ENCODE measurements around the gene ALDH8A1. TPM values are rescaled to one million over a fixed set of nuclear protein-coding genes. Genes with fewer than 3 reads are reported as not detected.
A peak's percentile ranks its signal among the peaks of the same experiment; 100 is the strongest.
"Not testable (repeated sequence)": the region's sequence is repeated elsewhere in the genome, so short reads cannot be mapped to it uniquely, and the experiment has no call there.

ALDH8A1 gene
- total RNA-seq, 1 donor from 2014 or later: 0.30 TPM

- H3K4me3 Mint-ChIP-seq (ENCODE audit: unreplicated experiment): no peak overlapping the region
- no peak for TF ChIP-seq CTCF (IDR thresholded peaks at IDR 0.05)
- no peak for DNase-seq (ENCODE audit: extremely low spot score, unreplicated experiment)
- H3K9me3 Mint-ChIP-seq (ENCODE audit: unreplicated experiment): no peaks in the 10 kb centered on the region
- peaks cover 2% of the 10 kb centered on the region for H3K4me1 Mint-ChIP-seq (ENCODE audit: unreplicated experiment)
- no peaks in the 10 kb centered on the region for H3K27me3 Mint-ChIP-seq (ENCODE audit: unreplicated experiment)
- H3K27ac Mint-ChIP-seq (ENCODE audit: unreplicated experiment): no peak overlapping the region
- no peaks in the 10 kb centered on the region for H3K36me3 Mint-ChIP-seq (ENCODE audit: unreplicated experiment)
Measured at GRCh38 chr6:134918418-134918961, 31.4 kb downstream of the ALDH8A1 start.

- H3K4me1 Mint-ChIP-seq (ENCODE audit: unreplicated experiment): peaks cover 31% of the 10 kb centered on the region
- no peak overlapping the region for H3K4me3 Mint-ChIP-seq (ENCODE audit: unreplicated experiment)
- H3K27ac Mint-ChIP-seq (ENCODE audit: unreplicated experiment): no peak overlapping the region
Measured at GRCh38 chr6:134911547-134911946, 38.4 kb downstream of the ALDH8A1 start.

GRCh38 chr6:134910593-134910935 lies 39.3 kb downstream of the ALDH8A1 start:
- H3K4me3 Mint-ChIP-seq (ENCODE audit: unreplicated experiment): no peak overlapping the region
- no peak for TF ChIP-seq CTCF (IDR thresholded peaks at IDR 0.05)
- H3K4me1 Mint-ChIP-seq (ENCODE audit: unreplicated experiment): peaks cover 31% of the 10 kb centered on the region
- no peak for DNase-seq (ENCODE audit: extremely low spot score, unreplicated experiment)
- H3K36me3 Mint-ChIP-seq (ENCODE audit: unreplicated experiment): no peaks in the 10 kb centered on the region
- no peak overlapping the region for H3K27ac Mint-ChIP-seq (ENCODE audit: unreplicated experiment)
- no peaks in the 10 kb centered on the region for H3K9me3 Mint-ChIP-seq (ENCODE audit: unreplicated experiment)
- no peaks in the 10 kb centered on the region for H3K27me3 Mint-ChIP-seq (ENCODE audit: unreplicated experiment)

More at GRCh38 chr6:134911547-134911946, 38.4 kb downstream of the ALDH8A1 start:
- Mint-ChIP-seq H3K27me3 (ENCODE audit: unreplicated experiment) (no peaks in the 10 kb centered on the region), H3K36me3 (ENCODE audit: unreplicated experiment) (no peaks in the 10 kb centered on the region), H3K9me3 (ENCODE audit: unreplicated experiment) (no peaks in the 10 kb centered on the region)
- TF ChIP-seq CTCF (IDR thresholded peaks at IDR 0.05): no peak
- DNase-seq (ENCODE audit: extremely low spot score, unreplicated experiment): no peak

GRCh38 chr6:134909701-134910592 lies 40.0 kb downstream of the ALDH8A1 start:
- H3K4me3 Mint-ChIP-seq (ENCODE audit: unreplicated experiment): no peak overlapping the region
- H3K4me1 Mint-ChIP-seq (ENCODE audit: unreplicated experiment): peaks cover 31% of the 10 kb centered on the region
- no peaks in the 10 kb centered on the region for H3K27me3 Mint-ChIP-seq (ENCODE audit: unreplicated experiment)
- H3K36me3 Mint-ChIP-seq (ENCODE audit: unreplicated experiment): no peaks in the 10 kb centered on the region
- no peak overlapping the region for H3K27ac Mint-ChIP-seq (ENCODE audit: unreplicated experiment)
- no peak for TF ChIP-seq CTCF (IDR thresholded peaks at IDR 0.05)
- no peak for DNase-seq (ENCODE audit: extremely low spot score, unreplicated experiment)
- no peaks in the 10 kb centered on the region for H3K9me3 Mint-ChIP-seq (ENCODE audit: unreplicated experiment)

GRCh38 chr6:134908906-134909516 lies 40.9 kb downstream of the ALDH8A1 start:
- TF ChIP-seq CTCF (IDR thresholded peaks at IDR 0.05): no peak
- DNase-seq (ENCODE audit: extremely low spot score, unreplicated experiment): no peak
- H3K27me3 Mint-ChIP-seq (ENCODE audit: unreplicated experiment): no peaks in the 10 kb centered on the region
- no peaks in the 10 kb centered on the region for H3K9me3 Mint-ChIP-seq (ENCODE audit: unreplicated experiment)
- peak overlapping the region; percentile 89 for H3K27ac Mint-ChIP-seq (ENCODE audit: unreplicated experiment)
- peaks cover 31% of the 10 kb centered on the region for H3K4me1 Mint-ChIP-seq (ENCODE audit: unreplicated experiment)
- peak overlapping the region; percentile 33 for H3K4me3 Mint-ChIP-seq (ENCODE audit: unreplicated experiment)
- no peaks in the 10 kb centered on the region for H3K36me3 Mint-ChIP-seq (ENCODE audit: unreplicated experiment)

- not testable (repeated sequence) for H3K4me3 Mint-ChIP-seq (ENCODE audit: unreplicated experiment); DNase-seq (ENCODE audit: extremely low spot score, unreplicated experiment); H3K36me3 Mint-ChIP-seq (ENCODE audit: unreplicated experiment); H3K27ac Mint-ChIP-seq (ENCODE audit: unreplicated experiment); H3K9me3 Mint-ChIP-seq (ENCODE audit: unreplicated experiment); H3K27me3 Mint-ChIP-seq (ENCODE audit: unreplicated experiment)
- H3K4me1 Mint-ChIP-seq (ENCODE audit: unreplicated experiment): peaks cover 26% of the 10 kb centered on the region
Measured at GRCh38 chr6:134904731-134905130, 45.2 kb downstream of the ALDH8A1 start.

All from osteocyte (in vitro differentiated cells).